ENCODE measurements around the gene CD27.

- TF ChIP-seq BCLAF1 (IDR thresholded peaks at IDR 0.05; ENCODE audit: borderline replicate concordance in 1 of 2, control insufficient read depth in 1 of 2, low read depth in 2 of 2, low read length in 1 of 2), result no peak
- no peak for TF ChIP-seq KDM4B (IDR thresholded peaks at IDR 0.05; ENCODE audit: borderline replicate concordance in 2 of 2, low read depth in 1 of 2)
- no peak for TF ChIP-seq CREB1 (IDR thresholded peaks at IDR 0.05)
- no peak for TF ChIP-seq CREB1 (CRISPR knock-in tag; IDR thresholded peaks at IDR 0.05)
- TF ChIP-seq CTCF (IDR thresholded peaks at IDR 0.05 in 2 of 3, conservative IDR thresholded peaks at IDR 0.05 in 1 of 3; ENCODE audit: insufficient read depth in 2 of 3, low read depth in 1 of 3, low read length in 3 of 3), result no peak
- TF ChIP-seq NRF1 (conservative IDR thresholded peaks at IDR 0.05 in 1 of 2, IDR thresholded peaks at IDR 0.05 in 1 of 2), result no peak
- no peak for TF ChIP-seq GATA2 (CRISPR knock-in tag; IDR thresholded peaks at IDR 0.05)
- TF ChIP-seq TCF7L2 (IDR thresholded peaks at IDR 0.05; ENCODE audit: low read depth, low read length), result no peak
These were observed 8.3 kb downstream of the CD27 start for GRCh38 chr12:6452944-6453630.

All from K562 (cell line).